GM21526 (cell line): ENCODE measurements around the gene CALML5.

Source experiments
- ATAC-seq: cut with Tn5 transposase; IDR thresholded peaks from one replicate; pipeline ENCODE4 v1.9.1; 2021; ENCODE audit warnings: moderate library complexity; ENCODE audit not compliant: unreplicated experiment, low FRiP score

CALML5 gene

GRCh38 chr10:5534051-5534821 lies 34.9 kb upstream of the CALML5 start:
- ATAC-seq: no peak

GRCh38 chr10:5533098-5533731 lies 33.8 kb upstream of the CALML5 start:
- ATAC-seq: no peak

GRCh38 chr10:5532618-5533097 lies 33.3 kb upstream of the CALML5 start:
- ATAC-seq: no peak

GRCh38 chr10:5532307-5532605 lies 32.9 kb upstream of the CALML5 start:
- no peak for ATAC-seq

GRCh38 chr10:5531558-5532306 lies 32.4 kb upstream of the CALML5 start:
- no peak for ATAC-seq

- ATAC-seq: no peak
These were observed 31.6 kb upstream of the CALML5 start for GRCh38 chr10:5530846-5531557.

GRCh38 chr10:5530412-5530806 lies 31.0 kb upstream of the CALML5 start:
- ATAC-seq: no peak

- ATAC-seq: no peak
These were observed 30.5 kb upstream of the CALML5 start for GRCh38 chr10:5529702-5530411.

GRCh38 chr10:5528989-5529701 lies 29.8 kb upstream of the CALML5 start:
- no peak for ATAC-seq

- ATAC-seq: no peak
These were observed 28.2 kb upstream of the CALML5 start for GRCh38 chr10:5527332-5528200.

GRCh38 chr10:5526691-5527331 lies 27.4 kb upstream of the CALML5 start:
- ATAC-seq: no peak

GRCh38 chr10:5525561-5526341 lies 26.4 kb upstream of the CALML5 start:
- ATAC-seq: no peak

GRCh38 chr10:5524641-5525560 lies 25.5 kb upstream of the CALML5 start, which contains the start of gene CALML3:
Gene CALML3, plus strand, starts transcription at chr10:5524961. Its CDS starts 125 bp downstream, at chr10:5525086.
- ATAC-seq: no peak

GRCh38 chr10:5523796-5524574 lies 24.6 kb upstream of the CALML5 start:
- no peak for ATAC-seq

- ATAC-seq: no peak
These were observed 23.7 kb upstream of the CALML5 start for GRCh38 chr10:5522913-5523560.
